HepG2 (cell line): Measurements from ENCODE around the gene AP2B1. TPM values are rescaled to one million over a fixed set of nuclear protein-coding genes. Genes with fewer than 3 reads are reported as not detected.

Source experiments
- CCDC6 ChIP-seq: sonication (generic); formaldehyde crosslinking; IDR thresholded peaks from 2 replicates; pipeline ENCODE4 v1.8.1; 2022; ENCODE audit warnings: mild to moderate bottlenecking, missing genetic modification reagents, moderate library complexity
- DNMT3B ChIP-seq: conservative IDR thresholded peaks from 2 replicates; pipeline ENCODE4 v1.6.1; 2016; ENCODE audit warnings: missing biosample characterization, control low read depth
- FOXP4 ChIP-seq: sonication (generic); formaldehyde crosslinking; IDR thresholded peaks from 2 replicates; pipeline ENCODE4 v1.4.0; 2020; ENCODE audit warnings: missing genetic modification reagents
- MAZ ChIP-seq, 2 experiments: sonication (generic) in 1 of 2; formaldehyde crosslinking in 1 of 2; IDR thresholded peaks; 2 replicates each; pipeline versions ENCODE4 v1.5.0 to v1.6.1; 2012 to 2020; ENCODE audit warnings: low read depth in 2 of 2, mild to moderate bottlenecking in 2 of 2, borderline replicate concordance in 1 of 2, improper control_type of control experiment in 1 of 2, low read length in 1 of 2, missing genetic modification reagents in 1 of 2, moderate library complexity in 1 of 2
- NR2F6 ChIP-seq, 2 experiments: IDR thresholded peaks; 2 replicates each; pipeline ENCODE4 v1.6.1; 2016; ENCODE audit warnings: antibody characterized with exemption in 1 of 2, mild to moderate bottlenecking in 1 of 2
- PITX1 ChIP-seq: sonication (generic); formaldehyde crosslinking; IDR thresholded peaks from 2 replicates; pipeline ENCODE4 v1.5.1; 2020; ENCODE audit warnings: mild to moderate bottlenecking, missing genetic modification reagents
- POGZ ChIP-seq: sonication (generic); formaldehyde crosslinking; IDR thresholded peaks from 2 replicates; pipeline ENCODE4 v1.4.0; 2020; ENCODE audit warnings: mild to moderate bottlenecking, missing genetic modification reagents
- TCF7 ChIP-seq: sonication (generic); IDR thresholded peaks from 2 replicates; pipeline ENCODE4 v1.6.1; 2016; ENCODE audit warnings: antibody characterized with exemption, low read depth
- TERF1 ChIP-seq: sonication (generic); formaldehyde crosslinking; IDR thresholded peaks from 2 replicates; pipeline ENCODE4 v1.8.0; 2022; ENCODE audit warnings: mild to moderate bottlenecking, missing genetic modification reagents, moderate library complexity
- ZBTB1 ChIP-seq: sonication (generic); formaldehyde crosslinking; IDR thresholded peaks from 2 replicates; pipeline ENCODE4 v1.4.0; 2020; ENCODE audit warnings: missing genetic modification reagents, borderline replicate concordance
- ZMYM3 ChIP-seq: sonication (generic); formaldehyde crosslinking; IDR thresholded peaks from 2 replicates; pipeline ENCODE4 v1.5.1; 2020; ENCODE audit warnings: mild to moderate bottlenecking, missing genetic modification reagents
- ZNF124 ChIP-seq: sonication (generic); formaldehyde crosslinking; IDR thresholded peaks from 2 replicates; pipeline ENCODE4 v1.4.0; 2020; ENCODE audit warnings: missing genetic modification reagents
- ZNF687 ChIP-seq: sonication (generic); formaldehyde crosslinking; IDR thresholded peaks from 2 replicates; pipeline ENCODE4 v1.5.1; 2020; ENCODE audit warnings: mild to moderate bottlenecking, missing genetic modification reagents, moderate library complexity
- ZNF777 ChIP-seq: sonication (generic); formaldehyde crosslinking; IDR thresholded peaks from 2 replicates; pipeline ENCODE4 v1.4.0; 2020; ENCODE audit warnings: missing genetic modification reagents
- ZSCAN25 ChIP-seq: sonication (generic); formaldehyde crosslinking; IDR thresholded peaks from 2 replicates; pipeline ENCODE4 v1.8.0; 2022; ENCODE audit warnings: mild to moderate bottlenecking, missing genetic modification reagents
- polyA plus RNA-seq, 8 experiments: library from polyadenylated mRNA; depleted of rRNA in 3 of 8; stranded (reverse) in 7 of 8; unstranded in 1 of 8; fragments of >200 nt; fragmentation: Illumina TruSeq in 4 of 8; extraction: Trizol in 4 of 8; gene quantifications; 2 replicates each; pipeline versions ENCODE4 v1.2.1 to v1.2.3, GENCODE V29; 2011 to 2016; ENCODE audit warnings: low read depth in 4 of 8, missing spikeins in 1 of 8, mixed read lengths in 1 of 8; ENCODE audit not compliant: insufficient read depth in 1 of 8
- total RNA-seq, 5 experiments: library from RNA; depleted of rRNA; stranded (reverse); fragments of >200 nt; fragmentation: Illumina TruSeq; extraction: Trizol; gene quantifications; 2 replicates each; pipeline ENCODE4 v1.2.3, GENCODE V29; 2016; ENCODE audit warnings: low read depth in 1 of 5
- TF ChIP-seq, protein P1 (sequence below): IDR thresholded peaks from 2 replicates; pipeline ENCODE4 v1.4.0; 2020; ENCODE audit warnings: mild to moderate bottlenecking, missing genetic modification reagents

The AP2B1 gene
- total and polyA plus RNA-seq, 2 of the 13 experiments (the other 11 are each of a cell fraction or from before 2014, with no cell fraction given): 23.8 to 71.3 TPM

DNA sequence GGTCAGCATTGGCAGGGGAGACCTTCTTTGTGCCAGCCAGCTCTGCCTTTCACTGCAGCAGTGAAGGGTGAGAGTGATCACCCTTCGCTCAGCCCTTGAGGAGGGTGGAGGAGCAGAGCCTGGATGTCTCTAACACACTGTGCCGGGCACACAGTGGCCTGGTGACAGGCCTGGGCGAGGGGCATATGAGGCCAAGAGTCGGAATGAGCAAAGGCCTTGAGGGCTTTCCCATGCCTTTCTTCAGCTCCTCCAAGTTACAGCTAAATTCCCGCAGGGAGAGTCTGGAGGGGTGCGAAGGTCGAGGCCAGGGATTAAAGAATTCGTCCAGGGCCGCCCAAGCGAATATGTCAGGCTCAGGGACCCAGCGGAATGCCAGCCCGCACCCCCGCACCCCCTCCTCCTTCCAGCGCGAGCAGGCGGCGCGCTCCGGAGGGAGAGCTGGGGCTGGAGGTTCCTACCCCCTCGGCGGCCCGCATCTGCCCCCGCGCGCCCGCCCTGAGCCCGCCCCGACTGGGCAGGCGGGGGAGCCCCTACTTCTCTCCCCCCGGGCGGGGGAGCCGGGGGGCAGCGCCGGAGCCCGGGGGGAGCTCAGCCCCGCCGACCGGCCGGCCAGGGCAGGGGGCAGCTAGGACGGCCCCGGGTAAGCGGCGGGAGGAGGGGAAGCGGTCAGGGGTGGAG is 144.3 kb downstream of the AP2B1 start, which contains the start of gene RASL10B (continued):
- TF ChIP-seq ZNF687 (CRISPR knock-in tag) (peak; percentile 49; the same call in 1 of the 2 replicates), ZSCAN25 (CRISPR knock-in tag) (peak; percentile 95), FOXP4 (0 out of 2 replicates have a peak, but pooled peaks have one; percentile 32), ZMYM3 (peak; percentile 81), MAZ (IDR thresholded peaks at IDR 0.05; ENCODE audit: borderline replicate concordance, low read depth, low read length) (peak; percentile 66; the same call in 1 of the 2 replicates), MAZ (CRISPR knock-in tag; IDR thresholded peaks at IDR 0.05; ENCODE audit: low read depth) (peak; percentile 62), POGZ (CRISPR knock-in tag) (0 out of 2 replicates have a peak, but pooled peaks have one; percentile 34), TCF7 (no peak), ZBTB1 (CRISPR knock-in tag) (no peak), PITX1 (CRISPR knock-in tag) (peak; percentile 92), ZNF124 (no peak), CCDC6 (0 out of 2 replicates have a peak, but pooled peaks have one; percentile 38), TERF1 (CRISPR knock-in tag) (no peak), DNMT3B (no peak), ZNF777 (CRISPR knock-in tag) (peak; percentile 17; the same call in 1 of the 2 replicates), NR2F6 (IDR thresholded peaks at IDR 0.05) (no peak), NR2F6 (CRISPR knock-in tag; IDR thresholded peaks at IDR 0.05) (peak; percentile 19; the same call in 1 of the 2 replicates)
- TF ChIP-seq, protein P1, sequence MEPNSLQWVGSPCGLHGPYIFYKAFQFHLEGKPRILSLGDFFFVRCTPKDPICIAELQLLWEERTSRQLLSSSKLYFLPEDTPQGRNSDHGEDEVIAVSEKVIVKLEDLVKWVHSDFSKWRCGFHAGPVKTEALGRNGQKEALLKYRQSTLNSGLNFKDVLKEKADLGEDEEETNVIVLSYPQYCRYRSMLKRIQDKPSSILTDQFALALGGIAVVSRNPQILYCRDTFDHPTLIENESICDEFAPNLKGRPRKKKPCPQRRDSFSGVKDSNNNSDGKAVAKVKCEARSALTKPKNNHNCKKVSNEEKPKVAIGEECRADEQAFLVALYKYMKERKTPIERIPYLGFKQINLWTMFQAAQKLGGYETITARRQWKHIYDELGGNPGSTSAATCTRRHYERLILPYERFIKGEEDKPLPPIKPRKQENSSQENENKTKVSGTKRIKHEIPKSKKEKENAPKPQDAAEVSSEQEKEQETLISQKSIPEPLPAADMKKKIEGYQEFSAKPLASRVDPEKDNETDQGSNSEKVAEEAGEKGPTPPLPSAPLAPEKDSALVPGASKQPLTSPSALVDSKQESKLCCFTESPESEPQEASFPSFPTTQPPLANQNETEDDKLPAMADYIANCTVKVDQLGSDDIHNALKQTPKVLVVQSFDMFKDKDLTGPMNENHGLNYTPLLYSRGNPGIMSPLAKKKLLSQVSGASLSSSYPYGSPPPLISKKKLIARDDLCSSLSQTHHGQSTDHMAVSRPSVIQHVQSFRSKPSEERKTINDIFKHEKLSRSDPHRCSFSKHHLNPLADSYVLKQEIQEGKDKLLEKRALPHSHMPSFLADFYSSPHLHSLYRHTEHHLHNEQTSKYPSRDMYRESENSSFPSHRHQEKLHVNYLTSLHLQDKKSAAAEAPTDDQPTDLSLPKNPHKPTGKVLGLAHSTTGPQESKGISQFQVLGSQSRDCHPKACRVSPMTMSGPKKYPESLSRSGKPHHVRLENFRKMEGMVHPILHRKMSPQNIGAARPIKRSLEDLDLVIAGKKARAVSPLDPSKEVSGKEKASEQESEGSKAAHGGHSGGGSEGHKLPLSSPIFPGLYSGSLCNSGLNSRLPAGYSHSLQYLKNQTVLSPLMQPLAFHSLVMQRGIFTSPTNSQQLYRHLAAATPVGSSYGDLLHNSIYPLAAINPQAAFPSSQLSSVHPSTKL (CRISPR knock-in tag): peak; percentile 29; the same call in 1 of the 2 replicates
